ENCODE measurements around the gene EFNA5.
"Not testable (repeated sequence)": the region's sequence is repeated elsewhere in the genome, so short reads cannot be mapped to it uniquely, and the experiment has no call there.

EFNA5 gene

GRCh38 chr5:107474716-107475489 is 195.8 kb downstream of the EFNA5 start:
- DNase-seq: no peak

GRCh38 chr5:107474361-107474715 is 196.4 kb downstream of the EFNA5 start:
- no peak for DNase-seq

GRCh38 chr5:107472620-107473064 is 198.1 kb downstream of the EFNA5 start:
- DNase-seq: no peak

GRCh38 chr5:107470295-107470582 is 200.5 kb downstream of the EFNA5 start:
- DNase-seq: no peak

DNA sequence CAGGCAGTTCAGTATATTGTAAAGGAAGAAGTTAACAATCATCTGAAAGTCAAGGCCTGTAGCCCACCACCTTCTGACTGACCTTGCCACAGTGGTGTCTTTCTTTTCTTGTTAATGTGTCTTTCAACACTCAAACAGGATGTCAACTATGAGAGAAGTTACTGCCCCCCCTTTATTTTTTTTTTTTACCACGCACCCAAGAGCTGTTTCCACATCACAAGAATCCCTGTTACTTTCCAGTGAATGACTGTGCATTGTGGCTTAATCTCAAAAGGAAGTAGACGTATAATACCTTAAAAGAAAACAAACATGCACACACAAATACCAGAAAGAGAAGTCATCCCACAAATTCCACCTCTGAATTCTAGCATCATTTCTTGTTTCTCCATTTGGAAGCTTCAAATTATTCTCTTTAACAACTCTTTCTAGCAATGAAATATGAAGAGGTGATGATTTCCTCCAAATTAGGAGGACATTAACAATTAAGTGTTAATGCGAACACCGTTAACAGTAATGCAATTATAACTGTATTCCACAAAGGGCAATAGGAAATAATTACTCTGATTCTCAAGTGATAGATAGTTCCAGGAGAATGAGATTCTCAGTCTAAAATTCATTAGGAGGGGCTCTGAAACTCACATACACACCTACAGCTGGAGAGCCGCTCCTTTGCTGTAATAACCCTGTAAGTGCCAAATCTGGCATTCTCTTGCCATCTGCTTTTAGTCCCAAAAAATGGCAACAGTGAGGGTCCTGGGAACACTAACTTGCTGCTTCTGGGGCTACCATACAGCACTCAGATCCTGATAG is 201.0 kb downstream of the EFNA5 start:
- no peak for DNase-seq

- no peak for DNase-seq
Observed at GRCh38 chr5:107469064-107469463, 201.7 kb downstream of the EFNA5 start.

GRCh38 chr5:107468276-107468675 is 202.5 kb downstream of the EFNA5 start:
- no peak for DNase-seq

- no peak for DNase-seq
Observed at GRCh38 chr5:107467137-107467932, 203.4 kb downstream of the EFNA5 start.

DNA sequence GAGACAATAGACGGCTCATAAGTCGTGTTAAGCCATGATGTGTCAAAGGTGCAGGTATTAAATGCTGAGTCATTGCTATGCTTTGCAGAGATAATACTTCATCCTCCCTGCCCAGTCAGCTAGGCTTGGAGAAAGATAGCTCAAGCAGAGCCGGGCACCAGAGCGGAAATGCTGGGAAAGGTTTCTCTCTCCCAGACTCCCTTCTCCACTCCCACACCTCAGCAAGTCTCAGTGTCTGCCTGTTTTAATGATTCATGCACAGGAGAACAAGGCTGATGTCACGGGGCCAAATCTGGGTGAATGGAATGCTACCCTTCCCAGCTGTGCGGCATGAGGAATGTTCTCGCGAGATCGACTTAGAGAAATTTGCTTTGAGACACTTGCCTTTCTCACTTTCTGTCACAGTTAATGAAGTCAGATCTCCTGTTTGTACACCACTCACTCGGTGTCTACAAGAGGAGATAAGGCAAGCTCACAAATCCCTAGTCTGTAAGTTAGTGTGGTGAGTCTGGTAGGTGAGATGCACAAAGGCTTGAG is 204.4 kb downstream of the EFNA5 start:
- no peak for DNase-seq

DNA sequence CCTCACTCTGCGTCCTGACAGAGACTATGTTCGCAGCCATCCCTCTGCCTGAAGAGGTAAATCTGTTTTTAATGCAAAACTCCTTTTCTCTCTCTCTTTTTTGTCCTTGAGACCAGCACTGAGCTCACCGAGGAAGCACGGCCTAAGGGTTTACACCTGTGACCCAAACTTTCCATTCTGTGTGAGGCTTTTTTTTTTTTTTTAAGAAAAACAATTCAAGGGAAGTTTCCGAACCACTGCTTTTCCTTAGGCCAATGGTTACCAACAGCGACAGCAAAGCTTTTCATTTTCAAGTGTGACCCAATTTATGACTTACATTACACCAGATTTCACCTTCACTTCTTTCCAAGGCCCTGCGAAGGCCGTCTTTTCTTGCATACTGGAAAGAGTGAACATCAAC is 205.9 kb downstream of the EFNA5 start:
- DNase-seq: no peak

DNA sequence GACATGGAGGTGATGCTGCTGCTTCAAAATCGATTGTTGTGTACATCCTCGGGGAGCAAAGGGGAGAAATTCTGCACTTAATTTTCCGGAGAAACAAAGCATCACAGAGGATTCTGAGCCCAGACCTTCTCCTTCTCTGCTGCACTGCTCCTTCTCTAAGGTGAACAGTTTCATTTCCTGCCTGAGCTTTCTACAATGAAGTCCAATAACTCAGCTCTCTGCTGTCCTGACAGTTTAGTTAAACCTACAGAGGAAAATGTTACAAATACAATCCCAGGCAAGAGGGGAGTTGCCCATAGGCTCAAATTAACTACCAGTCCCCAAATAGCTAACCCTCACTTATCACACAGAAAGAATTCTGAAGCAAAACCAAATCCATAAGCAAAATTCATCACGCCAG is 206.3 kb downstream of the EFNA5 start:
- no peak for DNase-seq

DNA sequence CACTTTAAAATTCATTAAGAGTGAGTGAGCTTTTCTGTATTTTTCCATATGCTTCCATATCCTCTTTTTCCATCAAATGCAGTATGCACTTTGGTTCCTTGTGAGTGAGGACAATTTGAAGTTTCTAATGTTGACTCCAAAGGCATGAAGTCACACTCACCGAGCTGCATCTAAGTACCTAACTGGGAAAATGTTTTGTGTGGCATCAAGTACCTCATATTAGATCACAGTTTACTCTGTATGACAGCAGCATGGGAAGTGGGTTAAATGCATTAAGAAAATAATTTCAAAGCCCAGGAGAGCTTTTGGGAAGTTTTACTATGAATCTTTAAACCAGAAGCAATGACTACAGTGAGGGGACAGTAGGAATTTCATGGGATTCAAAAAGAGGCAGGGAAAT is 207.0 kb downstream of the EFNA5 start:
- DNase-seq: no peak

DNA sequence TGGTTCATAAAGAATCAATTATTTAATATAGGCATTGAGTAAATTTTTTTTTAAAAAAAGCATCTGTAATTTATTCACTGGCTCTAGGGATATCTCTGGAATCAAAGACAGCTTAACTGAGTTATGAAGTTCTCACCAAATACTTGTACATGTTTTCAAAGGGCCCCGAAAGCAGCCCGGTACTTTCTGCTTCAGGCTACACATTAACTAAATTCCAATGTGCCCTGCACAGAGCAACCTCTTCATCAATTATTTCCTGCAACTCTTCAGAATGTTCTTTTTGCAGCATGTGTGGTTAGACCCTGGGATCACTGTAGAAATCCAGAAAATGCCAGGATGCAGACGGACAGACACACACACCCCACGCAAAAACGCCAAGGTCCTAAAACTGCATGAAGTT is 209.0 kb downstream of the EFNA5 start:
- no peak for DNase-seq

- DNase-seq: no peak
Observed at GRCh38 chr5:107460789-107461188, 209.9 kb downstream of the EFNA5 start.

GRCh38 chr5:107459605-107460004 is 211.1 kb downstream of the EFNA5 start:
- DNase-seq: no peak

GRCh38 chr5:107458322-107458721 is 212.4 kb downstream of the EFNA5 start:
- DNase-seq: no peak

DNA sequence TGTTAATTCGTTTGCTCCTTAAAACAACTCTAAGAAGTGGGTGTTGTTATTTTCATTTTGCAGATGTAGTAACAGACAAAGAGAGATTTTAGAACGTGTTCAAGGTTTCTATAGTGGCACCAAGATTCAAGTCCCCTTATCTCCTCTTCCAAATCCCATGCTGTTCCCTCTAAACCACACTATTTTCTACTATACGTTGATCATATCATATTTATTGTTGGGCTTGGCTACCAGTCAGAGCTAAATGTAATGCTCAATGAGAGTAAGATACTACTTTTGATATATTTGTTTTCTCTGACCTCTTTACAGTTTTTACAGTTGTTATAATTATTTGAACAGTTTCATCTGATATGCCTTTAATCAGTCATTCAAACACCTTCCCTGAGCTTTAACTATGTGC is 212.9 kb downstream of the EFNA5 start:
- DNase-seq: no peak

DNA sequence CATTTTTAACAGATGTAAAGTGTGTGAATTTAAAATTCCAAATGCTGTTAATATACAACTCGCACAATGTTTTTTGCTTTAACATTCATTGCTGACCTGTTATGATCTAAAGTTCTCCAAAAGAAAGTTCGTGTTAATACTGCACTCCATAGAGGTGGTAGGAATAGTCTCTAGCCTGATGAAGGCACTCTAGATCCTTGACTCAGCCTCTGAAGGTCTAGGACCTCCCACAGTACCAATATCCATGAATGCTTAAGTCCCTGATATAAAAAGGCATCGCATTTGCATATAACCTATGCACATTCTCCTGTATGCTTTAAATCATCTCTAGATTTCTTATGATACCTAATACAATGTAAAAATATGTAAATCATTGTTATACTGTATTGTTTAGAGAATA is 213.6 kb downstream of the EFNA5 start:
- no peak for DNase-seq

- DNase-seq: no peak
Observed at GRCh38 chr5:107456281-107456715, 214.4 kb downstream of the EFNA5 start.

DNA sequence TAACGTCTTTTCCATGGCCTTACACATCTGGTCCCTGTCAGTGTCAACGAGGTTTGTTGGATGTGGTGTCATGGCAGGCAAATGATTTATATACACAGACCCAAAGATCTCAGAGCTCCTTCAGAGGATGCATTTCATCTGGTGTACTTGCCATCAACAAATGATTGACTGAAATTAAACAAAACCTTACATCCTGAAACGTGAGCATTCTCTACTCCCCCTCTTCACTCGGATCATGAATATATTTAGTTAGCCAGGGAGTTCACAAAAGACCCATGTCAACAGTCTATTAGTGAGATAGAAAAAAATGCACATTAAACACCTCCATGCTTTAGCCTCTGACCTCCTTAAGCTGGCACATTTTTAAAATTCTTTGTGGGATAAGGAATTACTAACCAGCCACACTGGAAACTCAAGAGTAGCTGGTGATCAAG is 215.6 kb downstream of the EFNA5 start:
- no peak for DNase-seq

DNA sequence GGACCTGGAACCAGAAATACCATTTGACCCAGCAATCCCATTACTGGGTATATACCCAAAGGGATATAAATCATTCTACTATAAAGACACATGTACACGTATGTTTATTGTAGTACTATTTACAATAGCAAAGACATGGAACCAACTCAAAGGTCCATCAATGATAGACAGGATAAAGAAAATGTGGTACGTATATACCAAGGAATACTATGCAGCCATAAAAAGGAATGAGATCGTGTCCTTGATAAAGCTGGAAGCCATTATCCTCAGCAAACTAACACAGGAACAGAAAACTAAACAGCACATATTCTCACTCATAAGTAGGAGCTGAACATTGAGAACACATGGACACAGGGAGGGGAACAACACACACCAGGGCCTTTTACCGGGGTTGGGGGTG is 218.9 kb downstream of the EFNA5 start:
- not testable (repeated sequence) for DNase-seq

DNA sequence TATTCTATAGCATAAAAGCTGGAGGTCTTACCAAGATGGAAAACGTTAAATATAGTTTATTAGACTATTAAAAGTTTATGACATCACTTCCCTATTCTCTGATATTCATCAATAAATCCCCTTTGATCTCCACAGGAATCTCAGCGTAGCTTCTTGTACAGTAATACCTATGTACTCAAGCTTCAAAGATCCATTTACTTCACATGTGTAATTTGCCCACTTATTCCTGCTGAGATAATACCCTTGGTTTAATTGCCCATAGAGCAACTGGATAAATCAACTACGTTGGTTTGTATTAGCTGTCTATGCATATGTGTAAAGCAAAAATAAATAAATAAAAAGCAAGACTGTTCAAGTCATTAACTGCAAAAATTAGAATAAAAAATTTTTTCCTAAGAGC is 219.7 kb downstream of the EFNA5 start:
- no peak for DNase-seq

DNA sequence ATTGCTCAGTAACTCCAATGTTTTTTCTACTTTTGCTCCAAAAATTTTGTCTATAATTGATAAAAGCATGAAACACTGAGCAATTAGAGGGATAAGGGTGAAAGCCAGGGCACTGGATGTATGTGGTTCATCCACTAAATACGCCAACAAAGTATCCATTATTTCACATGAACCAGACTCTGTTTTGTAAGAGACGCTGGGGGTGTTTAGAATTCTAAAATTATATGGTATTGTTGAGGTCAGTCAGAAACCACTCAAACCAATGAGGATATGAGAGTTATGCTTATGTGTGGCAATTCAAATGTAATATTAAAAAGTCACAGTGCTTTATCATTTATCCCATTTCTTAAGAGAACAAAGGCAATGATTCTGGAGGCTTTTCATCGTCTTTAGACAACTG is 220.2 kb downstream of the EFNA5 start:
- no peak for DNase-seq
